ENCODE data around the gene SUPT4H1.

SUPT4H1 gene

GRCh38 chr17:58380207-58381123 is 28.5 kb upstream of the SUPT4H1 start:
- no peak for DNase-seq

DNA sequence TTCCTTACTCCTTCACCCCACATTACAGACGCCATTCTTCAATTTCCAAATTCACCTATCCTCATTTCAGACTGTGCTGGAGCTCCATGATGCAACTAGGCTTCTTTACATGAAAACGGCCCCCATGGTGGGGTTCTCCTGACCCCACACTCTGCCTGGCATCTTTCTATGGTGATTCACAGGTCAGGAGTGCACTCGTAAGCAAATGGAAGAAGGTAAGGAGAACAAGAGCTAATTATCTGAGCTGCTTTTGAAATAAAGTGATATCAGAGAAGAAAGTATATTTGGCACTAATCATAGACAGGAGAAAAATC is 27.5 kb upstream of the SUPT4H1 start:
- DNase-seq: no peak

GRCh38 chr17:58378733-58379510 is 26.9 kb upstream of the SUPT4H1 start:
- no peak for DNase-seq

GRCh38 chr17:58377661-58378060 is 25.7 kb upstream of the SUPT4H1 start:
- DNase-seq: no peak

DNA sequence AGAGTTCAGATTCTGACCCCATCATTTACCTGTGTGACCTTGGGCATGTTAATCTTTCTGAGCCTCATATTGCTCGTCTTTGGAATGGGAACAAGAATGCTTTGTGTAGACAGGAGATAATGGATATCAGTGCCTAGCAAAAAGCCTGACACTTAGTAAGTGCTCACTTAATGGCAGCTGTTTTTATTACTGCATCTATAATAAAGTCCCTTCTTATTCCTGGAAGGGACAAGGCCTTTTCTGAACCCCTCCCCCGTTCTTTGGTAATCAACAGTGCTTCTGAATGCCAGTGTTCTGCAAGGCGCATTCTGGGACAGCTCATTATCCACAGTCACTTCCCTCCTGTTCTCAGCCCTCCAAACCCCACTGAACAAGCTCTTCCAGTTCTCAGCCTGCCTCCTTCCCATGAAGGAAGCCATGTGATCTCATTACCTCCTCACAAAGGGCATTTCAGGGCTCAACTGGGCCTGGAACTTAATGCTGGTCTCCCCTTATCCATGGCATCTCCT is 25.1 kb upstream of the SUPT4H1 start:
- no peak for DNase-seq

GRCh38 chr17:58376472-58377000 is 24.5 kb upstream of the SUPT4H1 start:
- no peak for DNase-seq

GRCh38 chr17:58375811-58376210 is 23.8 kb upstream of the SUPT4H1 start:
- DNase-seq: no peak

GRCh38 chr17:58375256-58375655 is 23.3 kb upstream of the SUPT4H1 start:
- DNase-seq: no peak

DNA sequence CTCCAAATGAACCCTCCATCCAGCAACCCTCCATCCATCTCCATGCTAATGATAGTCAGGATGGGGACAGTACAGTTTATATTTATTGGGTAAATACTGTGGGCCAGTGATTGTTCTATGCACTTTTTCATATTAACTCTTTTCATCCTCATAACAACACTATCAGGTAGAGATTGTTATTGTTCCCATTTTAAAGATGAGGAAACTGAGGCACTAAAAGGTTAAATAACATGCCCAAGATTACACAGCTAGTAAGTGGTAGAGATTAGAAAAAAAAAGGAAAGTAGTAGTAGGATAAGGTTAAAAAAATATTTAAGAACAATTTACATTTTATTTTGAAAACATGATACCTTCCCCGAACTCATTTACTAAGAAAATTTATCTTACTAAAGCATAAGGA is 21.9 kb upstream of the SUPT4H1 start:
- DNase-seq: no peak

DNA sequence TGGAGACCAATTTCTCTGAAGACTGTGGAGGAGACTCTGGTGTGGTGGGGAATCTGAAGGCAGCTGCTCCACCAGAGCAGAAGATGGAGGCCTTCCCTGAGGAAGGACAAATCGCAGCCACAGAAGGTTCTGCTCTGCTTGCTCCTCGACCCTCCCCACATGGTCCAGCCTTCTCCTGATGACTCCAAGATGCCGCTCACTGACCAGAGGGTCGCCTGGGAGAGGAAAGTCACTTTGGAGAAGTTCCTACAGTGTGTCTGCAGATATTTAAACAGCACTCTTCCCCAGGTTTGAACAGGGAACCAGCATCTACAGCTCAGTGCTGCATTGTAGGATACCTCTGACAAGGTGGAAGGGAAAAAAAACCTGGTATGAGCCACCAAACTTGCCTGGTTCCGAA is 21.0 kb upstream of the SUPT4H1 start:
- DNase-seq: no peak

DNA sequence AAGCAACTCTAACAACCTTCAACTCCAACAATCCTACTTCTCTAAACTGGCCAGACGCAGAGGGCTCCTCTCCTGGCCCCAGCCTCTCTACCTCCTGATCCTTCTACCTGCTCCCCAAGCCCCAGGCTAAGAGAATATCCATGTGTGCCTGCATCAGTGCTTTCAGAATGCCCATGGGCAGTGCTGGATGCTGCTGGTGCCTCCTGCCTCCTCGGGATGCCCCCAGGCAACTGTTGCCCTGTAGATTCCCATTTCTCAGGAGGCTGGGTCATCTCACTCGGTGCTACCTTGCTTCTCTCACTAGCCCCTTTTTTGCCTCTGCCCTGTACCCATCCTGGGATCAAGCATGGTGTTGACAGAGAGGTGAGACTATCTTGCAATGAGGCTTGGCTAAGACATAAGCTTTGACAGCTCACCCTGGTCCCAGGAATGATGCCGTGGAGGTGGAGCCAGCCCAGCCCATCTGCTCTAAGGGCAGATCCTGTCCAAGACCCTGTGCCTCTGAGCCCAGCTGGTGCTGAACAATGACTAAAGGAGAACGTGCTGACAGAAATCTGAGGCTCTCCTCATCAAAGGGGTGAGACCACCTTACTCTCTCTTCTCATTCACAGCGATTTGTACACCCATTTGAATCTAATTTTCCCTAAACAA is 19.4 kb upstream of the SUPT4H1 start:
- DNase-seq: no peak

DNA sequence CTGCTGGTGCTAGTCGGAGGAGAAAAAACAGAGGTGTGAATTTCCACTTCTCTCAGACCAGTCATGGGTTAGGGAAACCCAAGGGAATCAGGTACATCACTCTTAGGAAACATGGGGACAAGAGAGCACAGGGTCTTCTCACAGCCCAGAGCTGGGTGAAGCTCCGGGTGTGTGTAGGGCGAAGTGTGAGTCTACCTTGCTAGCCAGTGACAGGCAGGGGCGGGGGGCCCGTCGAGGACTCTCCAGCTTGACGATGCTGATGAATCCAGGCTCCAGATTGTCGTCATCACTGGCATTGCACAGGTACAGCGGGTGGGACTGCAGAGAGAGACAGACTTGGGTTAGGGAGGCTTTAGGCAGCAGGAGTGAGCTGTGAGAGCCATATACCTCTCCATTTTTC is 18.7 kb upstream of the SUPT4H1 start:
- no peak for DNase-seq

DNA sequence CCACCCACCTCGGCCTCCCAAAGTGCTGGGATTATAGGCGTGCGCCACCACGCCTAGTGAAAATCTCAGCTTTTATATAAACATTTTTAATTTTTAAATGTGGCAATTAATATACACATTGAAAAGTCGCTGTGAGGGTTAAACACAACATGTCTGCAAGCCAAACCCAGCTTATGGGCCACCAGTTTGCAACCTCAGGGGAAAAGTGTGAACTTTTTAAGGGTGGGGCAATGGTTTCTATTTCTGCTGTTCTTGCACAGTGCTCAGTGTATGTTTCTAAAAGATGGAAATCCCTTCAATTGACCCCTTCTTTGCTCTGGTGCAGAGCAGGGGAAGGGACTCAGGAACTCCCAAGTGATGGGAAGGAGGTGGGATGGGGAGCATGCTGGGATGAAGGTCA is 18.3 kb upstream of the SUPT4H1 start:
- no peak for DNase-seq

- DNase-seq: no peak
Observed at GRCh38 chr17:58369214-58370031, 17.4 kb upstream of the SUPT4H1 start.

GRCh38 chr17:58368860-58369213 is 16.8 kb upstream of the SUPT4H1 start:
- DNase-seq: no peak

DNA sequence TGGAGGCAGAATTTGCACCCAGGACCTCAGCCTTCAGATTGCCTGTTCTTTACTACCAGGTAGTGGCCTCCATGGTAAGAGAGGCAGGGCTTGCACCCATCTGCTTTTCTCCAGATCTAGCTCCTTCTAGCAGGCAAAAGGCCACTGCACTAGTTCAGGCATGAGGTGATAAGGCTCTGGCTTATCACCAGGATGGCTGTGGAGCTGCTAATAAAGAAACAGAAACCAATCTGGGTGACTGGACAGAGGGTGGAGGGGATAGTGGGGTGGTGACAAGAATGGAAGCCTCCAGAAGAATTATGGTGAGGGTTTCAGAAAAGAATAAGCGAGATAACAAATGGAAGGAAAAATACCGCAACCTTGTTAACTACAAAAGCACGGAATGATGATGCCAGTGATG is 15.5 kb upstream of the SUPT4H1 start:
- no peak for DNase-seq

DNA sequence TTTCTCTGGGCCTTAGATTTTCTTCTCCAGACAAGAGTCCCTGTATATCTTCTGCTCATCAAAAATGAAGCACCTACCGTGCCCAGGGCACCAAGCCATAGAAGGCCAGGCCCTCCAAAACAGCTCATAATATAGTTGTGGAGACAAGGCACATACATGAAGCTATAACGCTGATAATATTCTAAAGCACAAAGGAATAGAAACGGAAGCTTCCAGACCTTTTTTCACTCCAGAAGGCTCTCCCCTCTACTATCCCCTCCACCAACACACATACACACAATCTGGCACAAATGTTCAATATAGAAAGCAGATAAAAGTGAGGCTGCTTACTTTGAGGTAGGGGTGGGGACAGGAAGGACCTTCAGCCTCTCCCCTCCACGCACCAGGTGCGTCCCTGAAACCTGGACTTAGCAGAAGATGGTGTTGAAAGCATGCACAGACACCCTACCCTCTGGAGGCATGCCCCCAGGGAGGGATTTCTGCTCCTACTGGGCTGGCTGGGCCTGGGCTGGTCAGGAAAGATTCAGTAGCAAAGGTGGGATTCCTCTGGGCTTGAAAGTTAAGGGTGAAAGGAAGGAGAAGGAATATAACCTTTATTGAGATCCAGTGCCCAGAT is 14.1 kb upstream of the SUPT4H1 start:
- DNase-seq: no peak

DNA sequence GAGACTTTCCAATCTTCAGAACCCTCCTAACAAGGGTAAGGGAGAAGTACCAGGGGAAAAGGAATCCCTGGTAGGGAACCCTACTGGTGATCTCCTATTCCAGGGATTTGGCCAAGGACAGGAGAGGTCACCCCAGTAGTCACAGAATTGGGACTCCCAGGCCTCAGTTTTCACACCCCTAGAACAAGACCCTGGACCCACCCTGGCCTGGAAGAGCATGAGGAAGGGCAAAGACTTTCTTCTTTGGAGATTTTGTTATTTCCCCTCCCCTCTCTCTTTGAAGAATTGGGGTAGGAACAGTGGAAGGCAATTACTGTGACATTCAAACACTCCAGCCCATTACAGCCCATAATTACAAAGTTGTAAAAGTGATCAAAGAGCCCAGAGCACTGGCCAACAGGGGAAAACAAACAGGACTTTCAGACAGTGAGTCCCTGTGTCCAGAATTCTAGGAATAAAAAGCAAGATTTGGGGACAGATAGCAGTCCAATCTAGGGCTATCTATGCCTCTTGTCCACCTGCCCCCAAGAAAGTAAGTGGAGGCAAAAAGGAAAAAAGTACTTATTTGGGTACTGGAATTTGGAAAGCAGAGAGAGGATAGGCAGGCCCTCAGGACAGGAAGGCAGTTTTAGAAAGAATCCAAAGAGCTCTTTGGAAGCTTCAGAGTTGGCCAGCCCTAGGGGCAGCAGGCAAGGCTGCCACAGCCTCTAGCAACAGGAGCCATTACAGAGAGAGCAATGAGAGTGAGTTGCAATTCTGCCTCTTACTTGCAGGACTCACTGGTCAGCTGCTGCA is 13.4 kb upstream of the SUPT4H1 start:
- DNase-seq: no peak

- no peak for DNase-seq
Observed at GRCh38 chr17:58364270-58364942, 12.4 kb upstream of the SUPT4H1 start.

DNA sequence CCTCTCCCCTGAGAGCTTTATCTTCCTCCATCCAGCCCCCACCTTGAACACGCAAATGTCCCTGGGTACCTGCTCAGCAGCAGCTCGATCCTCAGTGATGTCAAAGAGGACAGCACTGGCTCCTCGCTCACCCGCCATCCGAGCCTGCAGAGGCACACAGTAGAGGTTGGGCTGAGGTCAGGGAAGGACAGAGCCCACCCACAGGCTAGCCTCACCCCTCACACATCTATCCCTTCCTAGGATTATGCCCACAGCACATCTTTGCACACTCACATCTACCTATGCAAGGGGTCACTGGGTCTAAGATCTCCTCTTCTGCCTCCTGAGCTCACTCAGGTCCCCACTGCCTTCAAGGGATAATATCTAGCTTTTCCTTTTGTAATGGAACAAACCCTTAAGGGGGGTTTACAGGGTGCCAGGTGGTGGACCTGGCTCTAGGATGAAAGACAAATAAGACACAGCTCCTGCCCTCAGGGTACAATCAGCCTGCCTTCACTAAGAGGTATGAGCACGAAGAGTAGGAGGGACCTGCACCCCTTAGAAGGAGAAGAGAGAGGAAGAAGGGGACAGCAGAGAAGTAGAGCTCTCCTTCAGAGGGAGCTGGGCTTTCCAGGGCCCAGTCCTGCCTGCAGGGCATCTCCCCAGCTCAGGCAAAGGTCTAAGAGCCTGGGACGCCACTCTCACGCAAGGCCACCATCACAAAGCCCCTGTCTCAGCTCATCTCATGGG is 11.6 kb upstream of the SUPT4H1 start:
- DNase-seq: no peak

All from NCI-H226 (cell line).